GM20000 (cell line): ENCODE measurements around the gene SC5D.

Experiments used
- DNase-seq: peaks from one replicate; pipeline ENCODE4 v3.0.0; 2012; ENCODE audit warnings: low spot score
- CTCF ChIP-seq: IDR thresholded peaks from 2 replicates; pipeline ENCODE4 v1.5.1; 2012; ENCODE audit warnings: mild to moderate bottlenecking, control low read depth; ENCODE audit errors: extremely low read depth, missing control alignments

Gene SC5D

GRCh38 chr11:121328967-121329679, 36.6 kb downstream of the SC5D start:
- TF ChIP-seq CTCF = no peak
- no peak for DNase-seq

- no peak for TF ChIP-seq CTCF
- no peak for DNase-seq
These were observed 37.3 kb downstream of the SC5D start for GRCh38 chr11:121329781-121330395.

- no peak for DNase-seq
- no peak for TF ChIP-seq CTCF
These were observed 38.3 kb downstream of the SC5D start for GRCh38 chr11:121330614-121331435.

- no peak for TF ChIP-seq CTCF
- DNase-seq = no peak
These were observed 42.6 kb downstream of the SC5D start for GRCh38 chr11:121334973-121335710.

- no peak for DNase-seq
- TF ChIP-seq CTCF = no peak
These were observed 43.8 kb downstream of the SC5D start for GRCh38 chr11:121336279-121336937.

- no peak for DNase-seq
- TF ChIP-seq CTCF = no peak
These were observed 44.5 kb downstream of the SC5D start for GRCh38 chr11:121337078-121337477.
